Gastroesophageal sphincter (tissue), 3 donors: ENCODE data around the gene ANKS1A.

Experiments used
- POLR2A ChIP-seq, 2 donors: fragments of 450-650 bp; IDR thresholded peaks; one replicate each; pipeline ENCODE4 v1.6.1; 2017; ENCODE audit warnings: antibody characterized with exemption in 2 of 2, mild to moderate bottlenecking in 2 of 2, moderate library complexity in 1 of 2
- POLR2AphosphoS5 ChIP-seq: sonication (generic); formaldehyde crosslinking; IDR thresholded peaks from one replicate; pipeline ENCODE4 v1.6.1; 2017; ENCODE audit warnings: antibody characterized with exemption
- TF ChIP-seq, protein P1 (sequence below), 4 experiments: fragments of 200-600 bp in 2 of 4; fragments of 450-650 bp in 2 of 4; sonication (generic) in 1 of 4; IDR thresholded peaks; one replicate each; pipeline ENCODE4 v1.5.1; 2017 to 2019; ENCODE audit warnings: antibody characterized with exemption in 4 of 4, mild to moderate bottlenecking in 2 of 4, moderate library complexity in 2 of 4

DNA sequence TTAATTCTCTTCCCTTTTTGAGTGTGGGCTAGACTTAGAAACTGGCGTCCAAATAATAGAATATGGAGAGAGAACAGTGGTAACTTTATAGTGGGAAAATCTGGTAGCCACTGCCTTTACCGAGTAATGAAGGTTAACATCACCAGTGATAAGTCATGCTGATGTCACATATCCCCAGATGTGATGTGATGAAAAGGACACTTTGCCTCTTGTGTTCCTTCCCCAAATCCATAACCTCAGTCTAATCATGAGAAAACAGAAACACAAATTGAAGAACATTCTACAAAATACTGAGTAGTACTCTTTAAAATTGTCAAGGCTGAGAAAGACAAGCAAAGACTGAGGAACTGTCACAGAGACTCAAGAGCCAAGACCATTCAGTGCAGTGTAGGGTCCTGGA, 17.8 kb downstream of the ANKS1A start:
- TF ChIP-seq, protein P1, sequence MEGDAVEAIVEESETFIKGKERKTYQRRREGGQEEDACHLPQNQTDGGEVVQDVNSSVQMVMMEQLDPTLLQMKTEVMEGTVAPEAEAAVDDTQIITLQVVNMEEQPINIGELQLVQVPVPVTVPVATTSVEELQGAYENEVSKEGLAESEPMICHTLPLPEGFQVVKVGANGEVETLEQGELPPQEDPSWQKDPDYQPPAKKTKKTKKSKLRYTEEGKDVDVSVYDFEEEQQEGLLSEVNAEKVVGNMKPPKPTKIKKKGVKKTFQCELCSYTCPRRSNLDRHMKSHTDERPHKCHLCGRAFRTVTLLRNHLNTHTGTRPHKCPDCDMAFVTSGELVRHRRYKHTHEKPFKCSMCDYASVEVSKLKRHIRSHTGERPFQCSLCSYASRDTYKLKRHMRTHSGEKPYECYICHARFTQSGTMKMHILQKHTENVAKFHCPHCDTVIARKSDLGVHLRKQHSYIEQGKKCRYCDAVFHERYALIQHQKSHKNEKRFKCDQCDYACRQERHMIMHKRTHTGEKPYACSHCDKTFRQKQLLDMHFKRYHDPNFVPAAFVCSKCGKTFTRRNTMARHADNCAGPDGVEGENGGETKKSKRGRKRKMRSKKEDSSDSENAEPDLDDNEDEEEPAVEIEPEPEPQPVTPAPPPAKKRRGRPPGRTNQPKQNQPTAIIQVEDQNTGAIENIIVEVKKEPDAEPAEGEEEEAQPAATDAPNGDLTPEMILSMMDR (IDR thresholded peaks at IDR 0.05): no peak
- TF ChIP-seq POLR2AphosphoS5 (no peak), POLR2A (IDR thresholded peaks at IDR 0.05) (no peak)
